ENCODE results near the gene EML5.
"Not testable (repeated sequence)": the region's sequence is repeated elsewhere in the genome, so short reads cannot be mapped to it uniquely, and the experiment has no call there.

The EML5 gene

GRCh38 chr14:88792473-88793258 is at the start of gene EML5:
Gene EML5, minus strand, starts transcription at chr14:88792953. Its CDS starts 450 bp downstream, at chr14:88792503.
- peak; percentile 82 for DNase-seq

DNA sequence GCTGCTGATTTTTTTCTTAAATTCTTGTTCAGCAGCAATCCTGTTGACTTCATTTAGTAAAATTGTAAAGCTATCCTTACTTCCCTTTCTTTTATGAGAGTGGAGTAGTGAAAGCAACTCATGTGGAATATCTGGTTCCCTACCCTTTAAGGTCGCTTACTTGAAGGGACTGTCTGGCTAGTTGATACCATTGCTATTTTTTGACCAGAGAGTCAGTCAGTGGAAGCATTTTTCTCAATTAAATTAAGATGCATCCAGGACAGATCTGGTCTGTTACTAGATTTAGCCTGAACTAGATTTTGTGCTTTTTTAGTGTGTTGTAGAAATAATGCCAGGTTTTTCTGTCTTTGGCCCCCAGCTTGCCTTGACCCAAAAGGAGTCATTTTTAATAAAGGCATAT is 49.7 kb upstream of the EML5 start:
- no peak for DNase-seq

DNA sequence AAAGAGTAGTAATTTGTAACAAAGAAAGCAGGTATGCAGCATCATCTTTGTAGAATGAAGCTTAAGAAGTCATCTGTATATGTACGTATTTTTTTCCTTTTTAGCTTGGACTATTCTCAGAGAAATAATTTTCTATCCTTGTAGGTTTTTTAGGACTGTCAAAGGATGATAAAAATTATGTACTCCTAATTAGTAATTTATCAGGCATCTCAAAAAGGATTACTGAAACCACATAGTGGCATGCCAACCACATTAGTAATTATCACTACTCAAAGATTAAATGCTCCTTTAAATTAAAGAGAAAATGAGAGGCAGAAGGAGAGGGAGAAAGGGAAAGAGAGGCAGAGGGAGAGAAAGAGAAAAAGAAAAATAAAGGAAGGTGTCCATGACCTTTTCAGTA is 49.0 kb upstream of the EML5 start:
- no peak for DNase-seq

DNA sequence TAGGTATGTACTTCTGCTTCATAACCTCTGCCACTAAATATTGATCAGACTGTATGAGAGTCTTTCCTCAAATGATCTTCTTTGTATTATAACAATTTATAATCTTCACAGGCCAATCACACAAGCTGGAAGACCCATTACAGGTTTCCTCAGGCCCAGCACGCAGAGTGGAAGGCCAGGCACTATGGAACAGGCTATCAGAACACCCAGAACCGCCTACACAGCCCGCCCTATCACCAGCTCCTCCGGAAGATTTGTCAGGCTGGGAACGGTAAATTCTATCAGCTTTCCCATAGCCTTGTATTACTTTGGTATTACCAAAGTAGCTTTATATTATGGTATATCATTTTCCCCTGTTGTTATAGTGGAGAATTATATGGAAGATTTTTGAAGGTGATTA is 48.2 kb upstream of the EML5 start:
- no peak for DNase-seq

DNA sequence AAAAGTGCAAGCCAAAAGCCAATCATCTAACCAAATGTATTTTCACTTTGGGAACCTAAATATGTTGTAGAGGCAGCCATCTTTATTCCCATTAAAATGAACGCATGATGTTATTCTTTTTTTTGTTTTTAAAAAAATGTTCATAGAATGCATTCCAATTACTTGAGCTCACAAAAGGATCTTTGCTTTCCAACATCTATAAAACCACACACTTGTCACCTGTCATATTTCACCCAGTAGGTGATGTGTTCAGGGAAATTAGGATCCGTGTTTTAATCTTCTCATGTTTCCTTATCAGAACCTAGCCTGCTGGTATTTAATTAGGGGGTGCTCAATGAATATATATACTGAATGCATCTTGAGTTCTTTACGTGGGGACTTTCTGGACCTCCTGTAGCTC is 45.3 kb upstream of the EML5 start:
- DNase-seq = no peak

GRCh38 chr14:88837495-88837894 is 44.7 kb upstream of the EML5 start:
- no peak for DNase-seq

- no peak for DNase-seq
Observed at GRCh38 chr14:88835661-88836060, 42.9 kb upstream of the EML5 start.

GRCh38 chr14:88834883-88835431 is 42.2 kb upstream of the EML5 start:
- DNase-seq = no peak

DNA sequence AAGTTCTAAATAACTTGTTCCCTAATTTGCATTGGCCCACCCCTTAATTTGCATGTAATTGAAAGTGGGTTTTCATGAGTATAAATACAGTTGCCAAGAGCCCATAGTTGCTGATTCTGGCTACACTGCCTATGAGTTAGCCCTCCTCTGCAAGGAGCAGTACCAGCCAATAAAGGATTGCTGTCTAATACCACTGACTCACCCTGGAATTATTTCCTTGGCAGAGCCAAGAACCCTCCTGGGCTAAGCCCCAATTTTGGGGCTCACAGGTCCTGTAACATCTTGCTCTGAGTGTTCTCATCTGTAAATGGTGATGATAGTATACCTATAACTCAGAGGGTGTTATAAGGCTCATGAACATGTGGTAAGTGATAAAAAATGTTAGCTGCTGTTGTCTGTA is 38.5 kb upstream of the EML5 start:
- DNase-seq = no peak

DNA sequence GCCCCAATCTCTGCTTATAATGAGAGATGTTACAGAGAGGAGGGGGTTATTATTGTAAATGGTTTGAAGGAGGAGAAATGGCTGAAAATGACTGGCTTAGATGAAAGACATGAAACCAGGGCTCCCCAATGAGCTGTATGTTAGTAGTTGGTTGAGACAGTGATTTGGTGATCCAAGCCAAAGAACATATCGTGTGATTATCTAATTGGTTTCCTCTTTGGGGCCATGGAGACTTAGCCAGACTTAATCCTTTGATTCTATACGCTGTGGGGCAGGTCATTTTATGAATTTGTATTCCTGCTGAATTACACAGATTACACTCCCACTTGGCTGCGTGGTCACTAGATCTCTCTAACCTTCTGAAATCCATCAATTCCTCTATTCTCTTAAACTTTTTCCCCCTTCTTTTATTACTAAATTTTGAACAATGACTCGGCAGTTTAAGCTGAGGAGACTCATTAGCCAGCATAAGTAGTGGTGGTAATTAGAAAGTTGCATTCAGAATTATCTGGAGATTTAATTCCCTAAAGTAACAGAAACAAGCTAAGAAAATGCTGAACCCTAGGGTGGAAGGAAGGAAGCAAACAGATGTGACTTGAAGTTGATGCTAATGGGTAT is 37.0 kb upstream of the EML5 start:
- DNase-seq = no peak

DNA sequence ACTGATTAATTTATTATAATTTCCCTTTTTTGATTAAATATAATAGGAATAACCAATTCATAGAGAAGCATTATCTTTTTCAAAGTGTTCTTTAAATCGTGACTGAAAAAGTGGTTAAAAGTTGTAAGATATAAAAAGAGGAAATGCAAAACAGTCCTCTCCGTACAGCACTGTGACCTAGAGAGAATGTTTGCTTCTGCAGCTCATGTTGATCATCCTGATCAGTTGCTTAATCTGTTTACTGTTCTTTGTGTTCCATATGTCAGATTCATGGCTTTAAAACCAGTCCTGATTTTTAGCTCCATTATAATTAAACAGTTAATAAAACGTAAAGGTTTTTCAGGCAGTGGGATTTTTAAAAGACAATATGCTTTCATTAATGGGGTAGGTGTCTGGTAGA is 36.4 kb upstream of the EML5 start:
- no peak for DNase-seq

DNA sequence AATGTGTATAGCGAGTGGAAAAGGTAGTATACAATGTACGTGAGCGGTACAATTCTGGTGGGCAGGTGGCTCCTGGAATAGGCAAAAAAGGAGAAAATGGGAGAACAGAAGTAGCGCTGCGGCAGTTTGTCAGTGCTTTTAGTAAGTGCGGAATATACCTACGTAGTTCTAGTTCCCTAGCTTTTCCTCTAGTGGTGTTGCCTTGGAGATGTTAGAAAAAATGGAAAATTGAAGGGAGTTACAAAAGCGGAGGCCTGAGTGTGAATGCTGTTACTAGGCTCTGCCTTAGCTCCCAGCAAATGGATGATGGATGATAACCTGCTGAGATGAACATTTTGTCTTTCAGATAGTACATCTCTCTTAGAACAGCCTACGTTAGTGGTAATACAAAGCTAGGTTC is 32.8 kb upstream of the EML5 start:
- no peak for DNase-seq

GRCh38 chr14:88825078-88825458 is 32.3 kb upstream of the EML5 start:
- no peak for DNase-seq

DNA sequence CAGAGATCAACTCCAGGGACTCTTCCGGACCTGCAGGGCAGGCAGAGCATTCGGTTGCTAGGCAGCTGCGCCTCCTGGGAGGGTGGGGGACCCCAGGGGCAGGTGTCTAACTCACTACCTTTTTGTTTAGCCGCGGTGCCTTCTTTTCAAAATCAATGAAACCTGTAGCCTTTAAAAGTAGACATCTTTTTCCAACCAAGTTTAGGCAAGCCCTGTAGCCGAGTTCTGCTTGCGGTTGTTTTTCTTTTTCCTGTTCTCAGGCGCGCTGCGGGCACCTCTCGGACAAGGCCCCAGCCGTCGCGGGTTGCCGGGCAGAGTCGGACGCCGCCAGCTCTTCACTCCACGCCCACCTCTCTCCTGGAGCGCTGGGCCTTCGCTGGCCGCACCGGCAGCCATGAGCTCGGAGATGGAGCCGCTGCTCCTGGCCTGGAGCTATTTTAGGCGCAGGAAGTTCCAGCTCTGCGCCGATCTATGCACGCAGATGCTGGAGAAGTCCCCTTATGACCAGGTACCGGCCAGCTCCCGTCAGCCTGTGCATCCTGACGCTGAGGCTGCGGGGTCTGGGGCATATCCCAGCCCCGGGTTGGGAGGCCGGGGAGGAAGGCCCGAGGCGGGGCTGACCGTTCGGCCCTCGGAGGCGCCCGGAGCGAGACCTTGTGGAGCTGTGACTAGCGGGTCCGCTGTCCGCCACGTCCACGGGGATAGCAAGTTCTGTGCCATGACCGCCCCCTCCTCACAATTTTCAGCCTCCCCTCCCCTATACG is 31.7 kb upstream of the EML5 start, which contains the start of gene TTC8:
Gene TTC8 (plus strand): TSS at position 338 of the 764 bp plus-strand sequence. CDS start 57 bp downstream, at position 395.
- peak; percentile 83 for DNase-seq

GRCh38 chr14:88823968-88824313 is 31.2 kb upstream of the EML5 start:
- no peak for DNase-seq

DNA sequence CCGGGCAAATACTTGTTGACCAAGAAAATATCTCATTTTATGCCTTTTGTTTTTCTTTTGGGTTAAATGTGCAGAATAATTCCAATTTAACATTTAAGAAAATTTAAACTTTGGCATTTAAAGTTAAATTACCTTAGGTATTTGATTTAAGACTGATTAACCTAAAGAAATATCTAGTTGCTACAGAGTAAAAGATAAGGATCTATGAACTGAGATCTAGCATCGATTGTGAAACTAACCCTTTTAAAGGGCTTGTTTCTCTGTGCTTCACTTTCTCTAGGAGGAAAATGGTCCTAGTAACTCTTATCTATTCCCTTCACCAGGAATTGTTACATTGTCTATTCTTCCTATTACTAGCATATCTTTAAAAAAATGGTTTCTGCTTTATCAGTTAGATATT is 29.1 kb upstream of the EML5 start:
- no peak for DNase-seq

GRCh38 chr14:88821378-88821777 is 28.6 kb upstream of the EML5 start:
- DNase-seq = no peak

- DNase-seq = not testable (repeated sequence)
Observed at GRCh38 chr14:88819674-88820073, 26.9 kb upstream of the EML5 start.

DNA sequence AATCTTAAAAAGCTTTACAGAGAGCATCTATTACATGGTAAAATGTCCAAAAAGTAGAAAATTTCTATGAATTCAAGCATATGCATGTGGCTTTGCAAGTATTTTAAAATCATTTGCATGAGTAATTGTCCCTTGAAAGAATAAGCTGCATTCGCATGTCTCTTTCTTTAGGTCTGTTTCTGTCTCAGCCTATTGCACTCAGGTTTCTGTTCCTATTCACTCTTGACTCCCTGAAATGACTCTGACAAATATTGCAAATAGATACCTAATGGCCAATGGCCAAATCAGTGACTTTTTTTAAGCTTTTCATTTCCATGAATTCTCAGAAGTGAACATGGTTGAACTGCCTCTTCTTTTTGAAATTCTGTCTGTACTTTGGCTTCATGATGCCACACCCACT is 25.3 kb upstream of the EML5 start:
- no peak for DNase-seq

- no peak for DNase-seq
Observed at GRCh38 chr14:88815980-88816379, 23.2 kb upstream of the EML5 start.

GRCh38 chr14:88808359-88808758 is 15.6 kb upstream of the EML5 start:
- DNase-seq = no peak

DNA sequence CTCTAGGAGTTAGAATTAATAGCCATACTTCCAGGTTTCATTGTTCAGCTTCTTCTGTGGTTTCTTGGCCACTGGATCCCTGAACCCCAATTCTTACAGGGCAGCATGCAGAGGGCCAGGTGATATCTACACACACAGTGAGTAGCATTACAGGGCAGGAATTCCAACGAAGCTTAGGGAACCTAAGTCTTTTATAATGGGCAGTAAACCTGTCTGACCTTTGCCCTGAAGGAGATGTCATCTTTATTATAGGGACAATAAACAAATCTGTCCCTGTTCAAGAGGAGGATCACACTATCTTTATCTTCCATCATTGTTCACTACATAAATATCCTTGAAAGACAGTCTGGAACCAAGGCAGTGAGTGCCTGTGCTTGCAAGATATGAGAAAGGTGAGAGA is 11.7 kb upstream of the EML5 start:
- no peak for DNase-seq

- DNase-seq = no peak
Observed at GRCh38 chr14:88804035-88804434, 11.3 kb upstream of the EML5 start.

- no peak for DNase-seq
Observed at GRCh38 chr14:88802596-88802995, 9.8 kb upstream of the EML5 start.

Data from activated naive CD4-positive, alpha-beta T cell treated with Interleukin-2 at 50 U/mL for 16 hours (primary cell).